GM13977 (cell line): Measurements from ENCODE around the gene FRMD4A.
A peak's percentile ranks its signal among the peaks of the same experiment; 100 is the strongest.

Experiments
- DNase-seq: peaks from one replicate; pipeline ENCODE4 v3.0.0; 2012; ENCODE audit warnings: low spot score
- in situ Hi-C: fragments of 300-500 bp; cut with MboI; formaldehyde crosslinking; loops from one replicate; pipeline ENCODE4 v1.12.0; 2022; ENCODE audit warnings: low sequenced_read_pairs, low pct_unique_long_range_greater_than_20kb, mixed read lengths, inconsistent platforms; ENCODE audit not compliant: unreplicated experiment
- TF ChIP-seq, protein P1 (sequence below): IDR thresholded peaks from 2 replicates; pipeline ENCODE4 v1.5.1; 2012; ENCODE audit warnings: mild to moderate bottlenecking, control low read depth; ENCODE audit not compliant: insufficient read depth; ENCODE audit errors: extremely low read depth, missing control alignments

FRMD4A gene

GRCh38 chr10:14106828-14107227 lies 223.9 kb downstream of the FRMD4A start:
- no peak for DNase-seq
- TF ChIP-seq, protein P1, sequence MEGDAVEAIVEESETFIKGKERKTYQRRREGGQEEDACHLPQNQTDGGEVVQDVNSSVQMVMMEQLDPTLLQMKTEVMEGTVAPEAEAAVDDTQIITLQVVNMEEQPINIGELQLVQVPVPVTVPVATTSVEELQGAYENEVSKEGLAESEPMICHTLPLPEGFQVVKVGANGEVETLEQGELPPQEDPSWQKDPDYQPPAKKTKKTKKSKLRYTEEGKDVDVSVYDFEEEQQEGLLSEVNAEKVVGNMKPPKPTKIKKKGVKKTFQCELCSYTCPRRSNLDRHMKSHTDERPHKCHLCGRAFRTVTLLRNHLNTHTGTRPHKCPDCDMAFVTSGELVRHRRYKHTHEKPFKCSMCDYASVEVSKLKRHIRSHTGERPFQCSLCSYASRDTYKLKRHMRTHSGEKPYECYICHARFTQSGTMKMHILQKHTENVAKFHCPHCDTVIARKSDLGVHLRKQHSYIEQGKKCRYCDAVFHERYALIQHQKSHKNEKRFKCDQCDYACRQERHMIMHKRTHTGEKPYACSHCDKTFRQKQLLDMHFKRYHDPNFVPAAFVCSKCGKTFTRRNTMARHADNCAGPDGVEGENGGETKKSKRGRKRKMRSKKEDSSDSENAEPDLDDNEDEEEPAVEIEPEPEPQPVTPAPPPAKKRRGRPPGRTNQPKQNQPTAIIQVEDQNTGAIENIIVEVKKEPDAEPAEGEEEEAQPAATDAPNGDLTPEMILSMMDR = no peak
- in situ Hi-C loops = no loop called here

GRCh38 chr10:14102056-14102455 lies 228.7 kb downstream of the FRMD4A start:
- in situ Hi-C loops = no loop called here
- no peak for DNase-seq
- TF ChIP-seq, protein P1 = no peak

- DNase-seq = no peak
- TF ChIP-seq, protein P1 = no peak
- in situ Hi-C loops = no loop called here
Observed at GRCh38 chr10:14099885-14100284, 230.8 kb downstream of the FRMD4A start.

GRCh38 chr10:14093730-14094484 lies 236.8 kb downstream of the FRMD4A start:
- TF ChIP-seq, protein P1 = no peak
- peak; percentile 23 for DNase-seq
- in situ Hi-C loops = no loop called here

DNA sequence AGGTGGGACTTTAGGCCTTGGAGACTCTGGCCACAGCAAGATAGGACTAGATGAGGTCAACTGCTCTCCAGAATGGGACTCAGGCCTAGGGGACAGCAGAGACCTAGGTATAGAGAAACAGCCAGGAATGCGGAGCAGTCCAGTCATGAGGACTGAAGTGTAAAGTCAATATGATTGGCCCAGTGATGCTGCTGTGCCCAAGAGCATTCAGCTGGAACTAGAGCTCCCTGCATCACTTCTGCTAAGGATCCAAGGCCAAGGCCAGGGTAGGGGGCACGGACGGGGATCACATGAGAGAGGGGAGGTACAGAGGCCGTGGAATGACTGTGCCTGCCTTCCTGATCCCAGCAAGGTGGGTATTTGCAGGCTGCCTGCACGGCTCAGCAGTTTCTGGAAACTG lies 237.9 kb downstream of the FRMD4A start:
- TF ChIP-seq, protein P1 = no peak
- in situ Hi-C loops = no loop called here
- DNase-seq = no peak

- no peak for DNase-seq
- TF ChIP-seq, protein P1 = no peak
- in situ Hi-C loops = no loop called here
Observed at GRCh38 chr10:14089556-14090292, 241.0 kb downstream of the FRMD4A start.
